Parathyroid adenoma (tissue), 2 donors: ENCODE measurements around the gene STAC2.

Experiments used
- H2AFZ ChIP-seq: fragments of 300-600 bp; sonication (generic); one replicate; pipeline ENCODE4 v1.7.0; 2017; ENCODE audit warnings: antibody characterized with exemption, mild to moderate bottlenecking
- H3K27ac ChIP-seq: fragments of 300-600 bp; sonication (generic); one replicate; pipeline ENCODE4 v1.7.0; 2017
- H3K27me3 ChIP-seq: fragments of 300-600 bp; sonication (generic); one replicate; pipeline ENCODE4 v1.7.0; 2017; ENCODE audit warnings: low read length; ENCODE audit not compliant: control insufficient read depth, insufficient read depth
- H3K36me3 ChIP-seq: fragments of 300-600 bp; sonication (generic); one replicate; pipeline ENCODE4 v1.7.0; 2017; ENCODE audit warnings: low read length; ENCODE audit not compliant: control insufficient read depth, insufficient read depth
- H3K4me1 ChIP-seq: fragments of 300-600 bp; sonication (generic); one replicate; pipeline ENCODE4 v1.7.0; 2017; ENCODE audit warnings: control low read depth
- H3K4me2 ChIP-seq: fragments of 300-600 bp; sonication (generic); one replicate; pipeline ENCODE4 v1.7.0; 2017; ENCODE audit warnings: low read length
- H3K4me3 ChIP-seq: fragments of 300-600 bp; sonication (generic); one replicate; pipeline ENCODE4 v1.7.0; 2017; ENCODE audit warnings: low read depth, low read length
- H3K79me2 ChIP-seq: fragments of 300-600 bp; sonication (generic); one replicate; pipeline ENCODE4 v1.7.0; 2017; ENCODE audit warnings: control low read depth
- H3K9ac ChIP-seq: fragments of 300-600 bp; sonication (generic); one replicate; pipeline ENCODE4 v1.7.0; 2017; ENCODE audit warnings: mild to moderate bottlenecking
- H3K9me3 ChIP-seq: fragments of 300-600 bp; sonication (generic); one replicate; pipeline ENCODE4 v1.7.0; 2017; ENCODE audit warnings: low read length; ENCODE audit not compliant: control insufficient read depth
- CTCF ChIP-seq: fragments of 300-600 bp; sonication (generic); IDR thresholded peaks from one replicate; pipeline ENCODE4 v1.7.0; 2017; ENCODE audit warnings: antibody characterized with exemption, mild to moderate bottlenecking
- donor health status: primary hyperparathyroidism.

The STAC2 gene, protein sequence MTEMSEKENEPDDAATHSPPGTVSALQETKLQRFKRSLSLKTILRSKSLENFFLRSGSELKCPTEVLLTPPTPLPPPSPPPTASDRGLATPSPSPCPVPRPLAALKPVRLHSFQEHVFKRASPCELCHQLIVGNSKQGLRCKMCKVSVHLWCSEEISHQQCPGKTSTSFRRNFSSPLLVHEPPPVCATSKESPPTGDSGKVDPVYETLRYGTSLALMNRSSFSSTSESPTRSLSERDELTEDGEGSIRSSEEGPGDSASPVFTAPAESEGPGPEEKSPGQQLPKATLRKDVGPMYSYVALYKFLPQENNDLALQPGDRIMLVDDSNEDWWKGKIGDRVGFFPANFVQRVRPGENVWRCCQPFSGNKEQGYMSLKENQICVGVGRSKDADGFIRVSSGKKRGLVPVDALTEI

DNA sequence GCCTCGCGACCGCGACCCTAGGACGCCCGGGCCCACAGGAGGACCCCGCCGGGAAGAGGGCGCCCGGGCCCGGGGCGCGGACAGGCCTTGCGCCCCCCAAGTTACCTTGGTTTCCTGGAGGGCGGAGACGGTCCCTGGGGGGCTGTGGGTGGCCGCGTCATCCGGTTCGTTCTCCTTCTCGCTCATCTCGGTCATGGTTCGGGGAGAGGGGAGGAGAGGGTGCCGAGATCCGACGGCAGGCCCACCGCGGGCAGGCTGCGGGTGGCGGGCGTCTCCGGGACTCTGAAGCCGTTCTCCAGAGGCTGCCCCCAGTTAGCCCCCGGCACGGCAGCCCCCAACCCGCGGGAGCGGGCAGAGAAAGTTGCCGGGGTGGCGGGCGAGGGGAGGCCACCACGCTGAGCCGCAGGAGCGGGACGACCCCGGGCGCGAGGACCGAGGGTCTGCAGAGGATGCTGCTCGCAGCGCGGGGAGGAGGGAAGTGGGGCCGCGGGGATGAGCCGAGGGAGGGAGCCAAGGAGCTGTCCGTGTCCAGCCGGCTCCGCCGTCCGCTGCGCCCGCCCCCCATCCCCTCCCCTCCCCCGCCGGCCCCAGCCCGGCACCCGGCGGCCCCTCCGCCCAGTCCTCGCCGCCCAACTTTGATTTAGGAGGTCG, at the start of gene STAC2:
STAC2 (minus strand) TSS at position 638 of the 651 bp plus-strand sequence; CDS start at position 195, 443 bp downstream.
- Histone ChIP-seq H3K27ac (no peak within 1 kb of the TSS), H3K4me1 (peaks cover 8% of the 10 kb centered on the region), H2AFZ (peak within 1 kb of the TSS; percentile 60), H3K4me2 (peak within 1 kb of the TSS; percentile 66), H3K9me3 (no peaks in the 10 kb centered on the region), H3K27me3 (peaks cover 3% of the 10 kb centered on the region), H3K36me3 (no peaks in the 10 kb centered on the region), H3K4me3 (peak within 1 kb of the TSS; percentile 34), H3K9ac (no peak within 1 kb of the TSS), H3K79me2 (no peaks in the 10 kb centered on the region)
- no peak for TF ChIP-seq CTCF

GRCh38 chr17:39271546-39271945, 45.8 kb upstream of the STAC2 start:
- Histone ChIP-seq H2AFZ (no peak overlapping the region), H3K9me3 (no peaks in the 10 kb centered on the region), H3K27me3 (no peaks in the 10 kb centered on the region), H3K4me2 (no peak overlapping the region), H3K4me1 (no peaks in the 10 kb centered on the region), H3K9ac (no peak overlapping the region), H3K79me2 (no peaks in the 10 kb centered on the region), H3K27ac (no peak overlapping the region), H3K36me3 (no peaks in the 10 kb centered on the region), H3K4me3 (no peak overlapping the region)
- TF ChIP-seq CTCF: no peak

- H3K36me3 ChIP-seq: no peaks in the 10 kb centered on the region
- no peaks in the 10 kb centered on the region for H3K79me2 ChIP-seq
- no peak overlapping the region for H3K4me2 ChIP-seq
- H3K27ac ChIP-seq: no peak overlapping the region
- H3K4me1 ChIP-seq: no peaks in the 10 kb centered on the region
- no peak overlapping the region for H3K4me3 ChIP-seq
- no peak overlapping the region for H3K9ac ChIP-seq
- H3K9me3 ChIP-seq: no peaks in the 10 kb centered on the region
- no peak for TF ChIP-seq CTCF
- H2AFZ ChIP-seq: no peak overlapping the region
- no peaks in the 10 kb centered on the region for H3K27me3 ChIP-seq
Measured at GRCh38 chr17:39270923-39271322, 45.2 kb upstream of the STAC2 start.

- H3K27me3 ChIP-seq: no peaks in the 10 kb centered on the region
- H3K36me3 ChIP-seq: no peaks in the 10 kb centered on the region
- H3K4me3 ChIP-seq: no peak overlapping the region
- no peak overlapping the region for H3K27ac ChIP-seq
- no peaks in the 10 kb centered on the region for H3K4me1 ChIP-seq
- H3K4me2 ChIP-seq: no peak overlapping the region
- H2AFZ ChIP-seq: no peak overlapping the region
- H3K9me3 ChIP-seq: no peaks in the 10 kb centered on the region
- no peaks in the 10 kb centered on the region for H3K79me2 ChIP-seq
- no peak for TF ChIP-seq CTCF
- no peak overlapping the region for H3K9ac ChIP-seq
Measured at GRCh38 chr17:39264119-39264518, 38.4 kb upstream of the STAC2 start.
